Loucy (cell line): Measurements from ENCODE around the gene SYPL1.

Experiments
- H2AFZ ChIP-seq: fragments of 200-600 bp; sonication (generic); 2 replicates; pipeline ENCODE4 v1.6.0; 2016; ENCODE audit warnings: antibody characterized with exemption, mild to moderate bottlenecking, low read length, moderate library complexity
- H3F3A ChIP-seq: fragments of 200-600 bp; 2 replicates; pipeline ENCODE4 v1.6.0; 2016; ENCODE audit warnings: antibody characterized with exemption, low read depth, mild to moderate bottlenecking
- H3K27me3 ChIP-seq: fragments of 200-600 bp; sonication (generic); 2 replicates; pipeline ENCODE4 v1.6.1; 2014; ENCODE audit warnings: low read length, mild to moderate bottlenecking; ENCODE audit not compliant: insufficient read depth, poor library complexity, severe bottlenecking
- H3K36me3 ChIP-seq: fragments of 200-600 bp; sonication (generic); 2 replicates; pipeline ENCODE4 v1.6.1; 2016; ENCODE audit warnings: low read length; ENCODE audit not compliant: insufficient read depth
- H3K4me1 ChIP-seq: fragments of 200-600 bp; sonication (generic); 2 replicates; pipeline ENCODE4 v1.5.1; 2014; ENCODE audit warnings: low read length, mild to moderate bottlenecking; ENCODE audit not compliant: insufficient read depth, poor library complexity, severe bottlenecking
- H3K4me2 ChIP-seq: fragments of 200-600 bp; sonication (generic); 2 replicates; pipeline ENCODE4 v1.6.0; 2014; ENCODE audit warnings: antibody characterized with exemption, low read length, low read depth, mild to moderate bottlenecking; ENCODE audit not compliant: poor library complexity, severe bottlenecking
- H3K4me3 ChIP-seq: fragments of 200-600 bp; sonication (generic); 2 replicates; pipeline ENCODE4 v1.5.1; 2014; ENCODE audit warnings: low read length, mild to moderate bottlenecking, mixed read lengths; ENCODE audit not compliant: poor library complexity, severe bottlenecking
- H3K79me2 ChIP-seq: fragments of 200-600 bp; sonication (generic); 2 replicates; pipeline ENCODE4 v1.6.1; 2014; ENCODE audit warnings: low read length; ENCODE audit not compliant: insufficient read depth
- H3K9ac ChIP-seq: fragments of 200-600 bp; sonication (generic); 2 replicates; pipeline ENCODE4 v1.6.0; 2014; ENCODE audit warnings: mild to moderate bottlenecking, low read depth, low read length, moderate library complexity; ENCODE audit not compliant: poor library complexity, severe bottlenecking
- H3K9me2 ChIP-seq: fragments of 200-600 bp; sonication (generic); replicated peaks from 2 replicates; pipeline ENCODE4 v1.6.1; 2016; ENCODE audit warnings: low read depth, low read length, mixed read lengths
- H3K9me3 ChIP-seq: fragments of 200-600 bp; sonication (generic); 2 replicates; pipeline ENCODE4 v1.6.1; 2014; ENCODE audit warnings: mild to moderate bottlenecking, antibody characterized with exemption, low read length, low read depth; ENCODE audit not compliant: insufficient read depth
- H4K20me1 ChIP-seq: fragments of 200-600 bp; sonication (generic); 2 replicates; pipeline ENCODE4 v1.6.0; 2014; ENCODE audit warnings: antibody characterized with exemption, low read length, mild to moderate bottlenecking; ENCODE audit not compliant: insufficient read depth, poor library complexity, severe bottlenecking
- EZH2phosphoT487 ChIP-seq: fragments of 200-600 bp; IDR thresholded peaks from 2 replicates; pipeline ENCODE4 v1.6.1; 2018; ENCODE audit warnings: antibody characterized with exemption, mild to moderate bottlenecking, moderate library complexity, borderline replicate concordance
- TF ChIP-seq, protein P1 (sequence below): fragments of 200-600 bp; sonication (generic); conservative IDR thresholded peaks from 2 replicates; pipeline ENCODE4 v1.5.1; 2014; ENCODE audit warnings: mild to moderate bottlenecking, antibody characterized with exemption, low read length

The SYPL1 gene

GRCh38 chr7:106117786-106118544 lies 5.9 kb upstream of the SYPL1 start:
- Histone ChIP-seq H3K9ac (no peak overlapping the region), H3K79me2 (peaks cover 9% of the 10 kb centered on the region), H3K4me1 (peaks cover 58% of the 10 kb centered on the region), H3K36me3 (no peaks in the 10 kb centered on the region), H3F3A (no peaks in the 10 kb centered on the region), H2AFZ (no peak overlapping the region), H3K9me3 (no peaks in the 10 kb centered on the region), H4K20me1 (no peaks in the 10 kb centered on the region), H3K4me3 (no peak overlapping the region), H3K27me3 (no peaks in the 10 kb centered on the region), H3K9me2 (no peaks in the 10 kb centered on the region), H3K4me2 (no peak overlapping the region)
- TF ChIP-seq, protein P1, sequence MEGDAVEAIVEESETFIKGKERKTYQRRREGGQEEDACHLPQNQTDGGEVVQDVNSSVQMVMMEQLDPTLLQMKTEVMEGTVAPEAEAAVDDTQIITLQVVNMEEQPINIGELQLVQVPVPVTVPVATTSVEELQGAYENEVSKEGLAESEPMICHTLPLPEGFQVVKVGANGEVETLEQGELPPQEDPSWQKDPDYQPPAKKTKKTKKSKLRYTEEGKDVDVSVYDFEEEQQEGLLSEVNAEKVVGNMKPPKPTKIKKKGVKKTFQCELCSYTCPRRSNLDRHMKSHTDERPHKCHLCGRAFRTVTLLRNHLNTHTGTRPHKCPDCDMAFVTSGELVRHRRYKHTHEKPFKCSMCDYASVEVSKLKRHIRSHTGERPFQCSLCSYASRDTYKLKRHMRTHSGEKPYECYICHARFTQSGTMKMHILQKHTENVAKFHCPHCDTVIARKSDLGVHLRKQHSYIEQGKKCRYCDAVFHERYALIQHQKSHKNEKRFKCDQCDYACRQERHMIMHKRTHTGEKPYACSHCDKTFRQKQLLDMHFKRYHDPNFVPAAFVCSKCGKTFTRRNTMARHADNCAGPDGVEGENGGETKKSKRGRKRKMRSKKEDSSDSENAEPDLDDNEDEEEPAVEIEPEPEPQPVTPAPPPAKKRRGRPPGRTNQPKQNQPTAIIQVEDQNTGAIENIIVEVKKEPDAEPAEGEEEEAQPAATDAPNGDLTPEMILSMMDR, result no peak
- no peak for TF ChIP-seq EZH2phosphoT487

- H3K4me1 ChIP-seq, result peaks cover 55% of the 10 kb centered on the region
- peaks cover 24% of the 10 kb centered on the region for H3K79me2 ChIP-seq
- no peak for TF ChIP-seq EZH2phosphoT487
- TF ChIP-seq, protein P1, result no peak
- H3K9me2 ChIP-seq, result no peaks in the 10 kb centered on the region
- H3K9me3 ChIP-seq, result no peaks in the 10 kb centered on the region
- H3K4me3 ChIP-seq, result no peak overlapping the region
- no peak overlapping the region for H3K9ac ChIP-seq
- H2AFZ ChIP-seq, result 0 out of 2 replicates have a peak overlapping the region, but pooled peaks have one; percentile 9
- H3F3A ChIP-seq, result no peaks in the 10 kb centered on the region
- H3K36me3 ChIP-seq, result no peaks in the 10 kb centered on the region
- H3K27me3 ChIP-seq, result peaks cover 6% of the 10 kb centered on the region
- H4K20me1 ChIP-seq, result peaks cover 4% of the 10 kb centered on the region
- H3K4me2 ChIP-seq, result no peak overlapping the region
Measured at GRCh38 chr7:106116161-106116704, 4.1 kb upstream of the SYPL1 start.

- Histone ChIP-seq H4K20me1 (peaks cover 18% of the 10 kb centered on the region), H3K79me2 (peaks cover 38% of the 10 kb centered on the region), H3K27me3 (peaks cover 6% of the 10 kb centered on the region), H3K9ac (peak overlapping the region; percentile 23), H3K9me3 (no peaks in the 10 kb centered on the region), H3K4me2 (peak overlapping the region; percentile 56), H3K4me1 (peaks cover 55% of the 10 kb centered on the region), H3K4me3 (peak overlapping the region; percentile 29), H3K9me2 (no peaks in the 10 kb centered on the region), H2AFZ (peak overlapping the region; percentile 63), H3F3A (no peaks in the 10 kb centered on the region), H3K36me3 (no peaks in the 10 kb centered on the region)
- TF ChIP-seq EZH2phosphoT487, result no peak
- TF ChIP-seq, protein P1, result no peak
Measured at GRCh38 chr7:106114716-106115383, 2.7 kb upstream of the SYPL1 start.
